GM21737 (cell line): ENCODE data around the gene SLC24A5.

Experiments
- ATAC-seq: cut with Tn5 transposase; IDR thresholded peaks from one replicate; pipeline ENCODE4 v1.9.1; 2021; ENCODE audit warnings: mild to moderate bottlenecking, moderate library complexity; ENCODE audit not compliant: unreplicated experiment

Gene SLC24A5

GRCh38 chr15:48109856-48110531 lies 10.8 kb upstream of the SLC24A5 start:
- ATAC-seq = no peak

GRCh38 chr15:48112242-48112641 lies 8.5 kb upstream of the SLC24A5 start:
- ATAC-seq = no peak

GRCh38 chr15:48119277-48119676 lies 1.5 kb upstream of the SLC24A5 start:
- ATAC-seq = no peak

GRCh38 chr15:48121849-48122248 lies 1.1 kb downstream of the SLC24A5 start:
- no peak for ATAC-seq

GRCh38 chr15:48126667-48127355 lies 6.0 kb downstream of the SLC24A5 start:
- ATAC-seq = no peak

- no peak for ATAC-seq
Measured at GRCh38 chr15:48131324-48131723, 10.5 kb downstream of the SLC24A5 start.

GRCh38 chr15:48132874-48133273 lies 12.1 kb downstream of the SLC24A5 start:
- ATAC-seq = no peak

- ATAC-seq = no peak
Measured at GRCh38 chr15:48143856-48144255, 23.1 kb downstream of the SLC24A5 start.

GRCh38 chr15:48144889-48145288 lies 24.1 kb downstream of the SLC24A5 start:
- ATAC-seq = no peak

GRCh38 chr15:48145923-48146322 lies 25.1 kb downstream of the SLC24A5 start:
- ATAC-seq = no peak

GRCh38 chr15:48147358-48147757 lies 26.6 kb downstream of the SLC24A5 start:
- no peak for ATAC-seq

- ATAC-seq = no peak
Measured at GRCh38 chr15:48149858-48150257, 29.1 kb downstream of the SLC24A5 start.

GRCh38 chr15:48153526-48153925 lies 32.7 kb downstream of the SLC24A5 start:
- no peak for ATAC-seq

- no peak for ATAC-seq
Measured at GRCh38 chr15:48168616-48169015, 47.8 kb downstream of the SLC24A5 start.

GRCh38 chr15:48170981-48171380 lies 50.2 kb downstream of the SLC24A5 start:
- ATAC-seq = no peak

- no peak for ATAC-seq
Measured at GRCh38 chr15:48175126-48175525, 54.3 kb downstream of the SLC24A5 start.

GRCh38 chr15:48176112-48176511 lies 55.3 kb downstream of the SLC24A5 start:
- no peak for ATAC-seq

GRCh38 chr15:48176957-48177356 lies 56.2 kb downstream of the SLC24A5 start:
- ATAC-seq = peak; percentile 38

GRCh38 chr15:48177383-48177765 lies 56.6 kb downstream of the SLC24A5 start:
- ATAC-seq = peak; percentile 60

- ATAC-seq = peak; percentile 64
Measured at GRCh38 chr15:48177766-48178647, 57.2 kb downstream of the SLC24A5 start, which contains the start of gene MYEF2. Gene MYEF2, minus strand, starts transcription at chr15:48178295. Its CDS starts 58 bp downstream, at chr15:48178237.

- no peak for ATAC-seq
Measured at GRCh38 chr15:48178648-48178931, 57.8 kb downstream of the SLC24A5 start.

- no peak for ATAC-seq
Measured at GRCh38 chr15:48182749-48183148, 62.0 kb downstream of the SLC24A5 start.
